HG02798 (cell line): ENCODE data around the gene ASB16.

Experiments used
- ATAC-seq: cut with Tn5 transposase; IDR thresholded peaks from one replicate; pipeline ENCODE4 v1.9.1; 2021; ENCODE audit warnings: mild to moderate bottlenecking; ENCODE audit not compliant: unreplicated experiment, poor library complexity

Gene ASB16

GRCh38 chr17:44186307-44187130, 16.0 kb downstream of the ASB16 start, which contains the start of gene TMUB2:
Gene TMUB2, plus strand, starts transcription at chr17:44186972. Its CDS starts 737 bp downstream, at chr17:44187709.
- peak; percentile 93 for ATAC-seq

DNA sequence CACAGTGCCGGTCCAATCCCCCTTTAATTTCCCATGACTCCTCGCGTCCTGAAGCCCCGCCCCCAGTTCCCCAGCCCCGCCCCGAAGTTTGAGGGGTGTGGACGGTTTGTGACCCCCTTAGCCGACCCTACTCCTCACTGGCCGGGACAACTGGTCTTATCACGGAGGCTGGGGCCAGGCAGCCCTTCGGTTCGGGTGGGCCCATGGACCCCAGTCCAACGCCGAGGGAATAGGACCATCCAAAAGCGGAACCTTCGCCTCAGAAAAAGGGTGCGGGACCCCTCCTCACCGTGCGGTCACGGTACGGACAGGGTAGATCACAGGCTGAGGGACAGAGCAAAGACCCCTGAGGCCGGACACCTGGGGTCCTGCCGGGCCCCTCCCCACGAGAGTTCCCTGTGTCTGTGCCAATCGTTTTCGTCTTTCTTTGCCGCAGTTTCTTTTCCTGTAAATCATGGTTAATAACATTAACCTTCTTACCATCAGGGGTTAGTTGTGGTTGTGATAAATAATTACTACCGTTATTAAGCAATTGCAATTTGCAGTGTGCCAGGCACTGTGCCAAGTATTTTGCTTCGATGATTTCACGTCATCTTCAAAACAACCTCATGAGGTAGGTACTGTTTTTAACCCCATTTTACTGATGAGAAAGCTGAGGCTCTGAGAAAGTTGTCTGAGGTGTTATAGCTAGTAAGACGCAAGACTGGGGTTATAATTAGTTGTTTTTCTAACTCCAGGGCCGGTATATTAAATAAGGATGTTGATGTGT, 16.8 kb downstream of the ASB16 start:
- ATAC-seq = peak; percentile 51

GRCh38 chr17:44188576-44189403, 18.3 kb downstream of the ASB16 start:
- no peak for ATAC-seq

DNA sequence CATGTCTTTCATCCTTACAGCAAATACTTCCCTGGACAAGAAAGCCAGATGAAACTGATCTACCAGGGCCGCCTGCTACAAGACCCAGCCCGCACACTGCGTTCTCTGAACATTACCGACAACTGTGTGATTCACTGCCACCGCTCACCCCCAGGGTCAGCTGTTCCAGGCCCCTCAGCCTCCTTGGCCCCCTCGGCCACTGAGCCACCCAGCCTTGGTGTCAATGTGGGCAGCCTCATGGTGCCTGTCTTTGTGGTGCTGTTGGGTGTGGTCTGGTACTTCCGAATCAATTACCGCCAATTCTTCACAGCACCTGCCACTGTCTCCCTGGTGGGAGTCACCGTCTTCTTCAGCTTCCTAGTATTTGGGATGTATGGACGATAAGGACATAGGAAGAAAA, 20.0 kb downstream of the ASB16 start:
- ATAC-seq = no peak

DNA sequence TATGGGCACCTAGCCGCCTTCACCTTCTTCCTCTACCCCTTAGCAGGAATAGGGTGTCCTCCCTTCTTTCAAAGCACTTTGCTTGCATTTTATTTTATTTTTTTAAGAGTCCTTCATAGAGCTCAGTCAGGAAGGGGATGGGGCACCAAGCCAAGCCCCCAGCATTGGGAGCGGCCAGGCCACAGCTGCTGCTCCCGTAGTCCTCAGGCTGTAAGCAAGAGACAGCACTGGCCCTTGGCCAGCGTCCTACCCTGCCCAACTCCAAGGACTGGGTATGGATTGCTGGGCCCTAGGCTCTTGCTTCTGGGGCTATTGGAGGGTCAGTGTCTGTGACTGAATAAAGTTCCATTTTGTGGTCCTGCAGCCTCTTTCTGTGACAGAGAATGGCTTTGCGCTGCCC, 20.9 kb downstream of the ASB16 start:
- ATAC-seq = no peak

- ATAC-seq = no peak
These were observed 21.5 kb downstream of the ASB16 start for GRCh38 chr17:44191941-44192496.

GRCh38 chr17:44192750-44193149, 22.2 kb downstream of the ASB16 start:
- ATAC-seq = no peak

GRCh38 chr17:44193326-44194084, 23.0 kb downstream of the ASB16 start:
- ATAC-seq = no peak

DNA sequence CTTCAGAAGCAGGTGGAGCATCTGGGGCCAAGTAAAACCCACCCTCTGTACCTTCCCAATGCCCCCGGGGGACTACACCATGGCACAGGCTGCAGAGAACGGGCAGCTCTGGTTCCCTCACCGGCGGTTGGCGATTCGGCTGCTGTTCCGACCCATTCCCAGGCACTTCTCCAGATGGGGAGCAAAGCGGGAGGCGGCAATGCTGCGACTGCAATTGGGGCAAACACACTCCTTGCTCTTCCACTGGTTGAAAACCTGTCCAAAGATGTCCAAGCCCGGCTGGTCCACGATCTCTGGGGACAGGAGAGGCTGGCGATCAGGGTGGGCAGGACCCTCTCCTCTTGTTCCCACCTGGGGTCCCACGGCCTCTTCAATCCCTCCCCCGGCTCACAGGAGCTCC, 26.6 kb downstream of the ASB16 start:
- no peak for ATAC-seq

- ATAC-seq = no peak
These were observed 27.6 kb downstream of the ASB16 start for GRCh38 chr17:44197980-44198720.

DNA sequence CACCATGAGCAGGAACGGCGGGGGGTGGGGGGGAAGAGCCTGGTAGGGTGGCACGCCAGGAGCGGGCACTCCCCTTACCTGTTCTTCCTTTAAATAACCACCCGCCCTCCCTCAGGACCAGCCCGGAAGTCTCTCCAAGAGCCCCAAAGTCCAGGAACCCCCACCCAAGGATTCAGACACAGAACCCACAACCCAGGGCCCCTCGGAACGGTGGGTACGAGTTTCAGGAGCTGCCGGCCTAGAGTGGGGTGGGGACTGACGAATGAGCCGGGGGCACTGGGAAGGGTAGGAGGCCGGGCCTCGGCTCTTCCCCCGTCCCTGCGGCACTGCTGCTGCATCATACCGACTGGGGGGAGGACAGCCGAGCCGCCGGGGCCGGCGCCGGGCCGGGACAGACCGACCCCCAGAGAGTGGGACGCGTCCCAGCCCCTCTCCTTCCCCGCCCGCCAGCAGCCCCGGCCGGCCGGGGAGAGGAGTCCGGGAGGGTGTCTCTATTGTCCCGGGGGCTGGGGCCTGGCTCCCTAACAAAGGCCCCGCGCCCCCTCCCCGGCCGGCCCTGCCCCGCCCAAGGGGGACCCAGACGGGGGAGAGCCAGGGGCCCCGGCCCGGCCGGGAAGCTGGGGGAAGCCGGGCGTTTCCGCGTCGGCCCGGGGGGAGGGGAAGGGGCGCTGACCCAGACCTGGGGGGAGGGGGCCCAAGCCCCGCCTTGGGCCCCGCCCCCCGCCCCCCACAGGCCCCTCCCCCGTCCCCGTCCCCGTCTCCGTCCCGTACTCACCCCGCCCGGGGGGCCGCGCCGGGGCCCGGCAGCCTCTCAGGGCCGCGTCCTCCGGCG, 28.4 kb downstream of the ASB16 start:
- ATAC-seq = peak; percentile 20

- peak; percentile 75 for ATAC-seq
These were observed 29.3 kb downstream of the ASB16 start, which contains the start of gene ATXN7L3 for GRCh38 chr17:44199553-44200477. Gene ATXN7L3, minus strand, starts transcription at chr17:44199884. Its CDS starts 1,814 bp downstream, at chr17:44198070.

DNA sequence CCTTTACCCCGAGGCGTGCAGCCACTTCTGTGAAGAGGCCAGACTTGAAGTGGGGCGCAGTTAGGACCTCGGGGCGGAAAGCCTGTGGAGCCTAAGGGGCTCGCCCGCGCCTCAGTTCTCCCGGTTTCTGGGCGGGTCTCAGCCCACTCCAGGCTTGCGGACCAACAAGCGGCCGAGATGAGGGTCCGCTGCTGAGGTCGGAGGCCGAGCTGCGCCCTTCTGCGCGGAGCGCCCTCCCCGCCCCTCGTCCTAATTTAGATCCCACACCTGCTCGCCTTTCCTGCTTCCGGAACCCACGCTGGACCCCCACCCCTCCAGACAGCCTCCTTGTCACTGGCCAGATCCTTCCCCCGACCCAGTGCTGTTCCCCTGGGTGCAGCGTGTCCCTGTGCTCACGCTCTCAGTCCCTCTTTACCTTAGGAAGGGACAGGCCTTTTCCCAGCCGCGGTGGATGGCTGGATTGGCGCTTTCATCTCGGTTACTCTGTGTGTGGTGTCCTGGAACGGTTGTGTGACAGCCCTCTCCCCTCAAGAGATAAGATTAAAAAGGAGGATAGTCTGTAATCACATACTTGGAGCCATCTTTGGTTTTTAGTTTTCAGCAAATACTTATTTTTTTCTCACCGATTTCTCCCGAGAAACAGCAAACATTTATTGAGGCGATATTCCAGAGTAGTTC, 30.1 kb downstream of the ASB16 start:
- no peak for ATAC-seq

GRCh38 chr17:44202756-44203155, 32.3 kb downstream of the ASB16 start:
- ATAC-seq = no peak

GRCh38 chr17:44203731-44204440, 33.4 kb downstream of the ASB16 start:
- no peak for ATAC-seq

- no peak for ATAC-seq
These were observed 34.0 kb downstream of the ASB16 start for GRCh38 chr17:44204441-44204882.
